ENCODE measurements around the gene TMEM53.

- no peak for TF ChIP-seq CTCF (IDR thresholded peaks at IDR 0.05)
- no peak for TF ChIP-seq POLR2A (IDR thresholded peaks at IDR 0.05)
- TF ChIP-seq EP300 (IDR thresholded peaks at IDR 0.05) = no peak
- TF ChIP-seq POLR2AphosphoS5 (IDR thresholded peaks at IDR 0.05) = peak in 1 of 3 donors; percentile 31
Observed at GRCh38 chr1:44628962-44629756, 45.1 kb downstream of the TMEM53 start.

Measured in stomach (tissue), 4 donors.